ENCODE data around the gene THAP7.
"Not testable (repeated sequence)": the region's sequence is repeated elsewhere in the genome, so short reads cannot be mapped to it uniquely, and the experiment has no call there.

- TF ChIP-seq CTCF (conservative IDR thresholded peaks at IDR 0.05; ENCODE audit: low read depth, low read length); EZH2 (IDR thresholded peaks at IDR 0.05; ENCODE audit: borderline replicate concordance, low read depth, low read length, poor library complexity, severe bottlenecking): not testable (repeated sequence)
Observed at GRCh38 chr22:21048965-21049364, 47.0 kb upstream of the THAP7 start.

All from A673 (cell line).